Measurements from ENCODE around the gene TSSC4.

GRCh38 chr11:2421996-2422395 is 21.4 kb downstream of the TSSC4 start:
- no peak for TF ChIP-seq ZNF274 (IDR thresholded peaks at IDR 0.05; ENCODE audit: low read depth, low read length)
- no peak for TF ChIP-seq POLR2AphosphoS5 (IDR thresholded peaks at IDR 0.05; ENCODE audit: low read depth, low read length)
- no peak for TF ChIP-seq CTCF (IDR thresholded peaks at IDR 0.05 in 2 of 3, conservative IDR thresholded peaks at IDR 0.05 in 1 of 3; ENCODE audit: borderline replicate concordance in 1 of 3, insufficient read depth in 1 of 3, low read depth in 2 of 3, low read length in 2 of 3)
- no peak for TF ChIP-seq EZH2 (IDR thresholded peaks at IDR 0.05)
- no peak for TF ChIP-seq EZH2phosphoT487 (IDR thresholded peaks at IDR 0.05; ENCODE audit: borderline replicate concordance)
- no peak for TF ChIP-seq POLR2A (IDR thresholded peaks at IDR 0.05; ENCODE audit: borderline replicate concordance, extremely low read depth, insufficient read depth, insufficient read length)
- TF ChIP-seq YY1 (IDR thresholded peaks at IDR 0.05; ENCODE audit: extremely low read depth, insufficient replicate concordance, low read depth, low read length): no peak
- TF ChIP-seq SP1 (IDR thresholded peaks at IDR 0.05; ENCODE audit: low read depth): no peak

All from HCT116 (cell line).